ENCODE results near the gene ATAD3C.
"Not testable (repeated sequence)": the region's sequence is repeated elsewhere in the genome, so short reads cannot be mapped to it uniquely, and the experiment has no call there.

Gene ATAD3C

DNA sequence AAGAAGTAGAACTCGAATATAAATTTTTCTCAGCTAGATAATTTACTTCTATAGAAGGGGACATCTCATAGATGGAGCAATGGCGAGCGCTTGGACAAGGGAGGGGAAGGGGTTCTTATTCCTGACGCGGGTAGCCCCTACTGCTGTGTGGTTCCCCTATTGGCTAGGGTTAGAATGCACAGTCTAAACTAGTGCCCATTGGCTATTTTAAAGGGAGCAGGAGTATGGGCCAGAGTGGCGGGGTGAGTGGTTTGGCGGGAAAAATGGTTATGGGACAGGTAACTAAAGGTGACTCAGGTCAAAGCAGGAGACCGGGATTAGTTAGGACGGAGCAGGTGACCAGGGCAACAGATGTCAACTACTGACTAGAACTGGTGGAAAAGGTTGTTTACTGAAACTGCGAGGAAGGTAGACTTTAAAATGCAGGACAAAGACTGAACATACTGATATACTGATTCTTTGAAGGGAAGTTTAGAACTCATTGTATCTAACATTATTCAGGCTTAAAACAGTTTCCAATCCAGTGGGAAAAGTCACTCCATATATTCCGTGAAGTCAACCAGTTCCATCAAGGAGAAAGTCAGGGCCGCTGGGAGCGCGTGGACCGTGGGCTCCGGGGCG is 61.5 kb downstream of the ATAD3C start:
- peak; percentile 25 for DNase-seq (ENCODE audit: low read depth)

DNA sequence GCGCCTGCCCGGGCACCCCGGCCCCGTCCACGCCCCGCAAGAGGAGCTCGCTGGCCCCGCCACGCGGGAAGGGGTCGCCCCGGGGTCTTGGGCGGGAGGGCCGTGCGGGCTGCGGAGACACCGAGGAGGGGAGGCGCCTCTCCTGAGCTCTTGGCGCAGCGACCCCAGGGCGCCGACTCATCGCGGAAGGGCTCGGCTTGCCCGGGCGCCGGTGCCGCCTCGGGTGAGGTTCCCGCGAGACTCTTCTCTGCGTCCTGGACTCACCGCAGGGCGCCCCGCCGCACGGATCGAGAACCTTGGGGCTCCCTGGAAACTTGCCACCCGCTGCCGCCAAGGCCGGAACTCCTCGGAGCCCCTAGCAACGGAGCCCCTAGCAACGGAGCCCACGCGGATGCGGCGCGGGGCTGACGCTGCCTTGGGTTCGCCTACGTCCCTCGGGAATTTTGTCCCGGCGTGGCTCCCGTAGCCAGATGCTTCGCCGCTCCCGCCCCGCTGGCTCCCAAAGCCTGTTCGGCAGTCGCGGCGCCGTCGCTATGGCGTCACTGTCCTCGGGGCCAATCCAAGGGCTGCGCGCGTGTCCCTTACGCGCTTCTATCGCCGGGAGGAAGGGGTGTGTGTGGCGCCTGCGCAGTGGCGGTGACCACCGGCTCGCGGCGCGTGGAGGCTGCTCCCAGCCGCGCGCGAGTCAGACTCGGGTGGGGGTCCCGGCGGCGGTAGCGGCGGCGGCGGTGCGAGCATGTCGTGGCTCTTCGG is 62.2 kb downstream of the ATAD3C start, which contains the start of gene ATAD3A:
Gene ATAD3A, plus strand, starts transcription at position 630 of the 753 bp plus-strand sequence. Its CDS starts 107 bp downstream, at position 737.
- DNase-seq (ENCODE audit: low read depth): peak; percentile 97

DNA sequence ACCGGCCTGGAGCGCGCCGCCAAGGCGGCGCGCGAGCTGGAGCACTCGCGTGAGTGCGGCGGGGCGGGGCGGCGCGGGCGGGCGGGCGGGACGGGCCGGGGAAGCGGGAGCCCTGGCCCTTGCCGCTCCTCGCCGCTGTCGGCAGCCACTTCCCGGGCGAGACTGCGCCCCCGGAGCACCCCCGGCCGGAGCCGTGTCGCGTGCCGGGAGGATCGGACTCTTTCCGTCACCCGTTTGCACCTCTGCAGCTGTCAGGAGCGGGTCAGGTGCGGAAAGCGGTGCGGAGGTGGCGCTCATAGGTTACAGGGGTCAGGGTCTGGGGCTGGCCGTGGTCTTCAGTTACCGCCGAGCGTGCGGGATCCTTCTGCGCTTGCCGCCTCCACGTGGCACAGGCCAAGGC is 62.9 kb downstream of the ATAD3C start:
- not testable (repeated sequence) for DNase-seq (ENCODE audit: low read depth)

DNA sequence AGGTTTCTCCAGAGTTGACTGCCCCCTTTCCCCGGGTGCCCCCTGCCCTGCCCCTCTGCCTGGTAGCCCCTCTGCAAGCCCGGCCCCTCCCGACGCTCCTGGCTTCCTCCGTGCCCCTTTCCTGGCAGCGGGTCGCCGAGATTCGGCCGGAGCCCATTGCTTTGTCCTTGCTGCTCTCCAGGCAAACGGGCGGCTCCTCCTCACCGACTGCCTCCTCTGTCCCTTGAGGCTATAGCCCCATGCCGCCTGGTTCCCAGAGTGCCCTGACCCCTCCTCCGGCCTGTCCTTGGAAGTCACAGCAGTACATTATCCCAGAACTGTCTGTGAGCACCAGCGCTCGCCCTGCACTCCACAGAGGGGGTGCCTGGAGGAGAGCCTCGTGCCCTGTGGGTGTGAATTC is 64.2 kb downstream of the ATAD3C start:
- not testable (repeated sequence) for DNase-seq (ENCODE audit: low read depth)

DNA sequence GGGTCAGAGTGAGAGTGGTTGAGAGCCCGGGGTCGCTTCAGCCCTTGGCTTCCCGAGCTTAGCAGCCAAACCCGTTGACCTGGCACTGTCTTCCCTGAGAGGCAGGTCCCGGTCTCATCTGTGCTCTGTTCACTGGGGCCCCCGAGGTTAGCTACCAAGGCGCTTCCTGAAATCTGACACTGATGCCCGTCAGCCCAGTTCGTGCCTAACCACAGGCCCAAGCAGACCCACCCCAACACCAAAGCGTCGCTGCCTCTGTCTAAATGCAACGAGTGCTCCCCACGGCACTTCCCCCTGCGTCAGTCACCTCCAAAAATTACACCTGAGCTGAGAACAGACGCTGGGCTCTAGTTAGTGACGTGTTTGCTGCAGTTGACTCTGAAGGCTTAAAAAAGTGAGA is 64.9 kb downstream of the ATAD3C start:
- DNase-seq (ENCODE audit: low read depth): not testable (repeated sequence)

- not testable (repeated sequence) for DNase-seq (ENCODE audit: low read depth)
Measured at GRCh38 chr1:1516923-1517322, 67.4 kb downstream of the ATAD3C start.

- no peak for DNase-seq (ENCODE audit: low read depth)
Measured at GRCh38 chr1:1517973-1518620, 68.6 kb downstream of the ATAD3C start.

DNA sequence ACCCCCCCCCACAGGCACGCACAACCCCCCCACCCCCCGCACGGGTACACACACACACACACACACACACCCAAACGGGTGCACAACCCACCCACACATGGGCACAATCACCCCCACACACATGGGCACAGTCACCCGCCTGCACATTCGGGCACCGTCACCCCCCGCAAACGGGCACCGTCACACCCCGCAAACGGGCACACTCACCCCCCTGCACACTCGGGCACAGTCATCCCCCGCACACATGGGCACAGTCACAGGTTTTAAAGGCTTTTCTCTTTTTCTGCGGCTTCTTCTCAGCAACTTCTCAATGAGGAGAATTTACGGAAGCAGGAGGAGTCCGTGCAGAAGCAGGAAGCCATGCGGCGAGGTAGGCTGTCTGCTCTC is 69.1 kb downstream of the ATAD3C start:
- not testable (repeated sequence) for DNase-seq (ENCODE audit: low read depth)
